ENCODE results near the gene KATNBL1. TPM values are rescaled to one million over a fixed set of nuclear protein-coding genes. Genes with fewer than 3 reads are reported as not detected.

KATNBL1 gene
- total and polyA plus RNA-seq, 2 experiments from 2014 or later = 68.2 to 96.1 TPM

DNA sequence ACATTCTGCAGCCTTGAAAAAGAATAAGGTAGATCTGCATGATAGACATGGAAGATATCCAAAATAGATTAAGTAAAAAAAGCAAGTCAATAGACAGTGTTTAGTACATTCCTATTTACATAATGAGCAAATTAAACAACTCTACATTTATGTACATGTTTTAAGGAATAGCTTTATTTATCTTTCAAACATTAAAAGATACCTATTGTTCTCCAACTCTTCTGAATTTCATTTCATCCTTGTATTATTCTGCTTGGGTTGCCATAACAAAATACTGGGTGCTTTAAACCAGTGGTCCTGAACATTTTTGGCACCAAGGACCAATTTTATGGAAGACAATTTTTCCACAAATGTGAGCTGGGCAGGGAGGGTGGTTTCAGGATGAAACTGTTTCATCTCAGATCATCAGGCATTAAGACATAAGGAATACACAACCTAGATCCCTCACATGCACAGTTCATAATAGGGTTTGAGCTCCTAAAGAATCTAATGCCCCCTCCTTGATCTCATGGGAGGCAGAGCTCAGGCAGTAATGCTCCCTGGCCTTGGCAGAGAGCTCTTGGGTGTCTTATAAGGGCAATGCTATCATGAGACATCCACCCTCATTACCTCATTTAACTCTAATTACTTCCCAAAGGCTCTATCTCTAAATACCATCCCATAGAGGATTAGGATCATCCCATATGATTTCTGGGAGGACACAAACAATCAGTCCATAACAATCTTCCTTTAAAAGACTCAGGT, 6.8 kb upstream of the KATNBL1 start (continued):
- no peak for TF ChIP-seq CTCF (conservative IDR thresholded peaks at IDR 0.05; ENCODE audit: low read depth in 2 of 2)
- no peak for TF ChIP-seq ZNF114 (CRISPR knock-in tag; IDR thresholded peaks at IDR 0.05)
- TF ChIP-seq CREB1 (CRISPR knock-in tag; IDR thresholded peaks at IDR 0.05; ENCODE audit: low read depth) = no peak
- no peak for TF ChIP-seq ZNF462 (CRISPR knock-in tag; IDR thresholded peaks at IDR 0.05)
- no peak for TF ChIP-seq EZH2phosphoT487 (IDR thresholded peaks at IDR 0.05; ENCODE audit: unreplicated experiment)

- Histone ChIP-seq H3K4me2 (peak overlapping the region; percentile 52), H2AFZ (no peak overlapping the region), H3K4me3 (peak overlapping the region; percentile 42), H3K36me3 (ENCODE audit: insufficient read depth) (no peaks in the 10 kb centered on the region), H3K4me1 (ENCODE audit: insufficient read depth) (peaks cover 31% of the 10 kb centered on the region), H3K79me2 (replicated peaks; ENCODE audit: insufficient read depth) (peaks cover 1% of the 10 kb centered on the region), H3F3A (replicated peaks; ENCODE audit: low read depth) (no peaks in the 10 kb centered on the region), H4K20me1 (replicated peaks; ENCODE audit: insufficient read depth) (no peaks in the 10 kb centered on the region), H3K27me3 (ENCODE audit: insufficient read depth) (no peaks in the 10 kb centered on the region), H3K9me2 (ENCODE audit: insufficient read depth) (no peaks in the 10 kb centered on the region), H3K27ac (ENCODE audit: low read depth) (peak overlapping the region; percentile 83)
- H3K27me3 Mint-ChIP-seq (ENCODE audit: insufficient read depth, low read depth, poor library complexity) = peaks cover 1% of the 10 kb centered on the region
- ATAC-seq (peak; percentile 66), DNase-seq (ENCODE audit: low spot score) (peak; percentile 78)
- peak overlapping the region; percentile 98 for H3K27ac Mint-ChIP-seq
- H3K36me3 Mint-ChIP-seq (ENCODE audit: low read depth) = no peaks in the 10 kb centered on the region
- H3K9me3 Mint-ChIP-seq = no peaks in the 10 kb centered on the region
- peak overlapping the region; percentile 66 for H3K4me3 Mint-ChIP-seq
- peaks cover 44% of the 10 kb centered on the region for H3K4me1 Mint-ChIP-seq
- TF ChIP-seq ZNF462 (CRISPR knock-in tag; IDR thresholded peaks at IDR 0.05) (no peak), POLR2AphosphoS5 (IDR thresholded peaks at IDR 0.05; ENCODE audit: low read depth) (0 out of 2 replicates have a peak, but pooled peaks have one; percentile 38)
These were observed 4.2 kb upstream of the KATNBL1 start for GRCh38 chr15:34214135-34214534.
